ENCODE measurements around the gene MTX2. TPM values are rescaled to one million over a fixed set of nuclear protein-coding genes. Genes with fewer than 3 reads are reported as not detected.

The MTX2 gene
- total RNA-seq, 1 experiment from 2014 or later = 30.8 TPM

DNA sequence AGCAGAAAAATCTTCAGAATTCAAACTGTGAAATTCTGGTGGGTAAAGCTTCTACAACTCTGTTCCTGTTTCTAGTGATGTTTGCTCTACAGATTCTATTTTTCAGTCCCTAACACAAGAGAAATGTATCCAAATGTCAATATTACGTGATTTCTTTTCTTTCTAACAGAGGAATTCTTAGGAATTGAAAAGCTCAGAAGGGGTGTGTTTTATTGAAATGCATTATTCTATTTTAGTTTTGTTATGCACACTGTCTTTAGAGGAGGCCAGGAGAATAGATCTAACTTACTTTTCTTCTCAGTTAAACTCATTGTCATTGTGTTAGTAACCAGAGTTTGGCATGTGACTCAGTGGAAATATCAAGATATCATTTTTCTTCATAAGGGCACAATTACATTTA lies 62.4 kb downstream of the MTX2 start:
- H3K9ac ChIP-seq (ENCODE audit: extremely low read depth, insufficient read length, low read length) = no peak overlapping the region
- no peak overlapping the region for H2AFZ ChIP-seq (ENCODE audit: low read length)
- H3K27me3 ChIP-seq (ENCODE audit: insufficient read depth, low read length) = no peaks in the 10 kb centered on the region
- no peaks in the 10 kb centered on the region for H4K20me1 ChIP-seq (ENCODE audit: control insufficient read depth, insufficient read depth, insufficient read length)
- no peaks in the 10 kb centered on the region for H3K79me1 ChIP-seq (ENCODE audit: insufficient read depth, low read depth, low read length, poor library complexity, severe bottlenecking)
- Mint-ChIP-seq H3K27ac (0 out of 7 replicates have a peak overlapping the region, but pooled peaks of 1 of the 3 experiments have one; percentile 65), H3K4me1 (peaks cover 11 to 14% of the 10 kb centered on the region in 2 experiments), H3K9me3 (no peaks in the 10 kb centered on the region), H3K4me3 (peak overlapping the region in 1 of 2 experiments; percentile 28; a peak in 2 of 5 replicates), H3K36me3 (ENCODE audit: insufficient read depth in 1 of 3, low read depth in 3 of 3) (peaks cover 2 to 6% (median 3%) of the 10 kb centered on the region in 3 experiments; a peak in 4 of 7 replicates), H3K27me3 (ENCODE audit: low read depth) (no peaks in the 10 kb centered on the region)
- H2BK20ac ChIP-seq (ENCODE audit: low read depth, low read length, poor library complexity, severe bottlenecking) = no peak overlapping the region
- no peak overlapping the region for H3K14ac ChIP-seq (ENCODE audit: insufficient read depth, low read length)
- no peak for DNase-seq
- no peak overlapping the region for H3K27ac ChIP-seq (ENCODE audit: insufficient read length, low read depth, low read length)
- no peak overlapping the region for H2BK5ac ChIP-seq (ENCODE audit: insufficient read length, low read length)
- no peak overlapping the region for H3K4me2 ChIP-seq (ENCODE audit: insufficient read depth, insufficient read length, low read length)
- no peak overlapping the region for H3T11ph ChIP-seq (ENCODE audit: low read length)
- H2BK12ac ChIP-seq (ENCODE audit: insufficient read length, low read depth, low read length) = no peak overlapping the region
- H2BK15ac ChIP-seq (ENCODE audit: low read depth, low read length) = no peak overlapping the region
- no peaks in the 10 kb centered on the region for H3K9me3 ChIP-seq (ENCODE audit: control insufficient read depth, low read depth, low read length)
- no peak overlapping the region for H3K56ac ChIP-seq (ENCODE audit: insufficient read length, low read depth, low read length)
- H3K4me1 ChIP-seq (ENCODE audit: insufficient read depth, low read length) = no peaks in the 10 kb centered on the region
- no peak overlapping the region for H4K5ac ChIP-seq (ENCODE audit: insufficient read length, low read depth, low read length)
- no peak overlapping the region for H3K23ac ChIP-seq (ENCODE audit: insufficient read length, low read depth, low read length)
- no peak overlapping the region for H3K18ac ChIP-seq (ENCODE audit: insufficient read length, low read depth, low read length)
- no peaks in the 10 kb centered on the region for H3K79me2 ChIP-seq (ENCODE audit: insufficient read depth, low read length)
- no peak overlapping the region for H4K8ac ChIP-seq (replicated peaks; ENCODE audit: insufficient read length, low read depth, low read length)
- no peak overlapping the region for H2AK5ac ChIP-seq (ENCODE audit: insufficient read length, low read length)
- TF ChIP-seq, protein P1, sequence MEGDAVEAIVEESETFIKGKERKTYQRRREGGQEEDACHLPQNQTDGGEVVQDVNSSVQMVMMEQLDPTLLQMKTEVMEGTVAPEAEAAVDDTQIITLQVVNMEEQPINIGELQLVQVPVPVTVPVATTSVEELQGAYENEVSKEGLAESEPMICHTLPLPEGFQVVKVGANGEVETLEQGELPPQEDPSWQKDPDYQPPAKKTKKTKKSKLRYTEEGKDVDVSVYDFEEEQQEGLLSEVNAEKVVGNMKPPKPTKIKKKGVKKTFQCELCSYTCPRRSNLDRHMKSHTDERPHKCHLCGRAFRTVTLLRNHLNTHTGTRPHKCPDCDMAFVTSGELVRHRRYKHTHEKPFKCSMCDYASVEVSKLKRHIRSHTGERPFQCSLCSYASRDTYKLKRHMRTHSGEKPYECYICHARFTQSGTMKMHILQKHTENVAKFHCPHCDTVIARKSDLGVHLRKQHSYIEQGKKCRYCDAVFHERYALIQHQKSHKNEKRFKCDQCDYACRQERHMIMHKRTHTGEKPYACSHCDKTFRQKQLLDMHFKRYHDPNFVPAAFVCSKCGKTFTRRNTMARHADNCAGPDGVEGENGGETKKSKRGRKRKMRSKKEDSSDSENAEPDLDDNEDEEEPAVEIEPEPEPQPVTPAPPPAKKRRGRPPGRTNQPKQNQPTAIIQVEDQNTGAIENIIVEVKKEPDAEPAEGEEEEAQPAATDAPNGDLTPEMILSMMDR (conservative IDR thresholded peaks at IDR 0.05) = no peak
- no peak overlapping the region for H4K91ac ChIP-seq (ENCODE audit: insufficient read length, low read depth, low read length)
- no peaks in the 10 kb centered on the region for H3K23me2 ChIP-seq (ENCODE audit: insufficient read length, low read depth, low read length, poor library complexity, severe bottlenecking)
- H2BK120ac ChIP-seq (ENCODE audit: low read depth, low read length, poor library complexity, severe bottlenecking) = no peak overlapping the region
- no CpG with 5 or more reads among the region's 1 CpG for WGBS (ENCODE audit: extremely low coverage, insufficient read length, low lambda C conversion rate)
- no peak overlapping the region for H3K4ac ChIP-seq (ENCODE audit: low read depth, low read length)
